ENCODE data around the gene EPC1.

GRCh38 chr10:32315424-32315823, 31.5 kb downstream of the EPC1 start:
- TF ChIP-seq, protein P1, sequence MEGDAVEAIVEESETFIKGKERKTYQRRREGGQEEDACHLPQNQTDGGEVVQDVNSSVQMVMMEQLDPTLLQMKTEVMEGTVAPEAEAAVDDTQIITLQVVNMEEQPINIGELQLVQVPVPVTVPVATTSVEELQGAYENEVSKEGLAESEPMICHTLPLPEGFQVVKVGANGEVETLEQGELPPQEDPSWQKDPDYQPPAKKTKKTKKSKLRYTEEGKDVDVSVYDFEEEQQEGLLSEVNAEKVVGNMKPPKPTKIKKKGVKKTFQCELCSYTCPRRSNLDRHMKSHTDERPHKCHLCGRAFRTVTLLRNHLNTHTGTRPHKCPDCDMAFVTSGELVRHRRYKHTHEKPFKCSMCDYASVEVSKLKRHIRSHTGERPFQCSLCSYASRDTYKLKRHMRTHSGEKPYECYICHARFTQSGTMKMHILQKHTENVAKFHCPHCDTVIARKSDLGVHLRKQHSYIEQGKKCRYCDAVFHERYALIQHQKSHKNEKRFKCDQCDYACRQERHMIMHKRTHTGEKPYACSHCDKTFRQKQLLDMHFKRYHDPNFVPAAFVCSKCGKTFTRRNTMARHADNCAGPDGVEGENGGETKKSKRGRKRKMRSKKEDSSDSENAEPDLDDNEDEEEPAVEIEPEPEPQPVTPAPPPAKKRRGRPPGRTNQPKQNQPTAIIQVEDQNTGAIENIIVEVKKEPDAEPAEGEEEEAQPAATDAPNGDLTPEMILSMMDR (IDR thresholded peaks at IDR 0.05): no peak
- no peak for TF ChIP-seq EZH2phosphoT487 (IDR thresholded peaks at IDR 0.05)

Measured in neural progenitor cell (in vitro differentiated cells).